Measurements from ENCODE around the gene FTO. TPM values are rescaled to one million over a fixed set of nuclear protein-coding genes. Genes with fewer than 3 reads are reported as not detected.
A peak's percentile ranks its signal among the peaks of the same experiment; 100 is the strongest.

The FTO gene
- polyA plus RNA-seq, 4 donors: 81.9 to 101 (median 98.3) TPM

DNA sequence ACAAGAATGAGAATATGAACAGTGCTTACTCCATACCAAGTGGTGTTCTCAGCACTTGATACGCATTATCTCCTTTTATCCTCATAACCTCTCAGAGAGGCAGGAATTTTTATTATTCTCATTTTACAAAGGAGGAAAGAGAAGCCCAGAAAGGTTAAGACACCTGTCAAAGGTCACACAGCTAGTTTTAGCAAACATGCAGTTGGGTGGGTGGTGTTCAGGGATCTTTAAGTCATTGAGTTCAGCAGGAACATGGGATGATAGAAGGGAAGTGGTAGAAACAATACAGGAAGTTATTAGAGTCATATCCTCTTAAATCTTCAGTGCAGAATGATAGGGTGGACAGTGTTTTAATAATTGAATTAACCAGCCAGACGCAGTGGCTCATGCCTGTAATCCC, 487.2 kb downstream of the FTO start:
- no peak for DNase-seq (ENCODE audit: low read depth in 4 of 4, low spot score in 3 of 4)

DNA sequence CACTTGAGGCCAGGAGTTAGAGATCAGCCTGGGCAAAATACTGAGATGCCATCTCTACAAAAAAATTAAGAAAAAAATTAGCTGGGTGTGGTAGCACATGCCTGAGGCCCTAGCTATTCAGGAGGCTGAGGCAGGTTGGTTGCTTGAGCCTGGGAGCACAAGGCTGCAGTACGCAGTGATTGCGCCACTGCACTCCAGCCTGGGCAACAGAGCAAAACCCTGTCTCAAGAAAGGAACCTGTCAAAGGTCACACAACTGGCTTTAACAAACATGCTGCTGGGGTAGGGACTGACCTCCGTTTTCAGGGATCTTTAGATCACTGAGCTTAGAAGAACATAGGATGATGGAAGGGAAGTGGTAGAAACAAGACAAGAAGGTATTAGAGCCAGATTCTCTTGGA, 487.6 kb downstream of the FTO start:
- no peak for DNase-seq (ENCODE audit: low read depth in 4 of 4, low spot score in 3 of 4)

DNA sequence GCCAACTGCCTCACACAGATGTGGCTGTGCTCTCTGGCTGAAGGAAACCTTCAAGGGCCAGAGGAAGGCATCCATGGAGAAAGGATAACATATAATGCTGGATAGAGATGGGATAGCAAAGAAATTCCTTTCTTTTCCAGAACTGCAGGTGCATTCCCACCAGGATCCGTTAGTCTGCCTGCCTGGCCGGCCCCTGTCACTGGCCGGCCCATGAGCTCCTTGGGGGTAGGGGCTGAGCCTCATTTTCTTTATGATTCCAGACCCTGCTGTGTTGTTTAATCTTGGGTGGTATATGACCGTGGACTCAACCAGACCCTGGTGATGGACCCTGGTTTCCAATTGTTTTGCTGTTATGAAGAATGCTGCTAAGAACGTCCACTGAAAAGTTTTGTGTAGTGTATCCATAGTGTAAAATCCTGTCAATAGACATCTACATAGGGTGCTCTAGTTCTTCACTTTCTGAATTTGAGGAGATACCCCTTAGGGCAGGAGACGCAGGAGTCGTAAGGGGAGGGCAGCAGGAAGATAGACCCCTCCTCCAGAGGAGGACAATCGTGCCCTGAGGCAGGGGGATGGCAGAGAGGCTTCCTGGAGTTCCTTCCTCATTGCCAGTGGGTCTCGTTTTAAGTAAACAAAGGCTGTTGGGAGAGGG, 489.2 kb downstream of the FTO start:
- no peak for DNase-seq (ENCODE audit: low read depth in 4 of 4, low spot score in 3 of 4)

DNA sequence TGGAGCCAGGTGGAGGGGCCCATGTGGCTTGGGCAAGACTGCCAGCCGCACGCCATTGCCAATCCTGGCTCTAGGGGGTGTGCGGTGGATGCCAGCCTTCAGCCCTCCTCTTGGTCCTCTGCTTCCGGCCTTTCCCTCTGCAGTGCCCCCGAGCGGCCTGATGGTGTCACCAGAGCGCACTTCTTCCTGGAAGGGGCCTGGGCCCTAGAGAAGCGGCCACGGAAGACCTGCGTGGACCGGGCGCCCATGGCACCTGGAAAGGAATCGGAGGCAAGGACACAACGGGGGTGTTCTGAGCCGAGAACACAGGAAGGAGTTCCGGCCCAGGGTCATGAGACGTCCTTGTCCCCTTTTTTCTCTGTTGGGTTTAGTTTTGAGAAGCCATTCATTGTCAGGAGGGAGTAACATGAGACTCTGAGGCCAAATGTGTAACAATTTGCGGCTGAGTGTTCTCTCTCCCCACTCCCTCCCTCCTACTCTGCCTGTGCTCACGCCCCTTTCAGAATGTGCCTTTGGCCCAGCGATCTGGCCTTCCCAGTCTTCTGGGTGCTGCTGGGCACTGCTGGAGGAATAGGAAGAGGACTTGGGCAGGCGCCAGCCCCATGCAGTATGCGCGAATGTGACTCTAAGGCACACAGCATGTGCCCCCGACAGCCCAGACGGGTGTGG, 489.8 kb downstream of the FTO start:
- DNase-seq (ENCODE audit: low read depth in 4 of 4, low spot score in 3 of 4): peak; percentile 53 to 73 (median 64)

DNA sequence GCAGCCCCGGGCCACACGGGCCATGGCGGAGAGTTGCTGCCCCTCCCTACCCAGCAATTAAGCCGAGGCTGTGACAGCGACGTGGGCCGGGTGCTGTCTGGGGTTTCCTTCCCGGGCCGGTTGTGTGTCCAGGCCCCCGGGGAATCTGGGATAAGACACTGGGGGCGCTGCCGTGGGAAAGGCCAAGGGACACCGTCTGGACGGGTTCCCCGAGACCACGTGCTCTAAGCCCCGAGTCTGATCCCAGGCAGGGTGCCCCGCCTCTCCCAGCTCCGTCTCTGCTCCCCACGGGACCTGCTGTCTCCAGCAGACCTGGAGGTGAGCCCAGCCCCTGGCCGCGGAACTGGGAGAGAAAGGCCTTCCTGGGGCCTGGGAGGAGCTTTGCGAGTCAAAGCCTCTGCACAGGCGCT, 490.4 kb downstream of the FTO start:
- DNase-seq (ENCODE audit: low read depth in 4 of 4, low spot score in 3 of 4): no peak

DNA sequence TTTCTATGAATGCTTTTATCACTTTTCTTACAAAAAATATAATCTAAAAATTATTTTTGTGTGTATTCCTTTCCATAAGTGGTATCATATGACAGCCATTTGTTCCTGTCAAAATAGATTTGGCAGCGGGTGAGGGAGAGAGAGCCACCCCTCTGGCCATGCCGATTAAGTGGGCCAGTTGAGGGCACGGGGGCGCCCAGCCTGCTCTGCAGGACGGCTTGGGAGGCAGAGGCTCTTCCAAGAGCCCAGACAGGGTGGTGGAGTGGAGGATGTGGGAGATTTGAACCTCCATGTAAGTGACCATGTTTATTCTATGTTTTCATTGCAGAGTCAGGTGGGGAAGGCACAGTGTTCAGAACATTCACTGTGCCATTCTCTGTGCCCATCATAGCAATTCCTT, 493.8 kb downstream of the FTO start:
- no peak for DNase-seq (ENCODE audit: low read depth in 4 of 4, low spot score in 3 of 4)

DNA sequence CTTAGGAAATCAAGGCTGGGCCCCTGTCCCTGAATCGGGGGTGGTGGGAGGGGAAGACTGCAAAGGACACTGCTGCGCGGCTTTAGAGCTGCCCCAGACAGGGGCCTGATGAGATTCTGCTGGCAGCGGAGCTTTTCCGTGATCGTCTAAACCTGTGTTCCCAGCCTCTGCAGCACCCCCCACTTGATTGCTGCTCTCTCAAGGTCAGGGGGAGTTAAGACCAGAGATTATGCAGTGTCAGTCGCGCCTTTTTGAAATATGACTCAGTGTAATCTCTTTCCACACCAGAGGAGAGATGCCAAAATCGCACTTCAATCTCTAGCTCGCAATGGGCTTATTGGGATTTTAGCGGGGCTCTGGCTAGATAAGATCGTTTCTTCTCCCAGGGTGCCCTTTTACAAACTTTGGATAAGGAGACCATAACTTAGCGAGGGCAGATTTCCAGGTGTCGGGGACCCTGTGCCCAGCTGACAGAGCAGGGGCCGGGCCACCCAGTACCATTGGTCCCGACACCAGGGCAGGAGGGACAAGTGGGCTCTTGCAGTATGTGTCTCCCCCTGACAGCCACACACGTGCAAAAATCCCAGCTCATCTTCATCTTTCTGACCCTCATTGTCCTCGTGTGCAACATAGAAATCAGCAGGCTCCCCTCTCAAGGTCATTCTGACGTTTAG, 495.7 kb downstream of the FTO start:
- no peak for DNase-seq (ENCODE audit: low read depth in 4 of 4, low spot score in 3 of 4)

DNA sequence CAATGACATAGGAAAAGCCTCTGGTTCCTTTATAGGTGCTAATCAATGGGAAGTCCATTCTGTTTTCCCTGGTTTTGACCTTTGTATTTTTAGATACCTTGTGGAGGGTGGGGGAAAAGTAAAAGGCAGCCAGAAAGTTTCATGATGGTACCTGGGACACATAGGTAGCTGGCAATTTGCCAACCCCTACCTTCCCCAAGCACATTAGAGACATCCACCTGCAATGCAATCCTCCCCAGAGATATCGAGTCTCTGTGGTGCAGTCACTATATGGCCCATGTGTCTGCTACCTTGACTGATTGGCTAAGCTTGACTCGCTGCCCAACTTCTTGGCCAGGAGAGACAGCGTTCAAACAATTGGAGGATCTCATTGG, 496.2 kb downstream of the FTO start:
- no peak for DNase-seq (ENCODE audit: low read depth in 4 of 4, low spot score in 3 of 4)

DNA sequence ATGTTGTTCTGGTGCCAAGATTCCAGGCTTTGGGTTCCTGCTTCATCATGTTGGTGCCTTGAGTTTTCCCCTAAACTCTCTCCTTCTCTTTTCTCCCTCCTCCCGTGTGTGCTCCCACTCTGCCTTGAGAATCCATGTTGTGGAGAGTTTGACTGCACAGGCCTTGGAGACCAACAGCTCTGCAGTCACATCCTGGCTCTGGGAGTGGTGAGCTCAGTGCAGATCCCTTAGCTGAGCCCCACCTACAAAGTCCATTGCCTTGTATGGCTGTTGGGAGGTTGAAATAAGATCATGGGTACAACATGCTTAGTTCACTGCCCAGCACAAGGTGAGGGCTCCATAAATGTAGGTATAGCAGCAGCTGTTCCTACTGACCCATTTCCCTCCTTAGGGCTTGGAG, 496.8 kb downstream of the FTO start:
- DNase-seq (ENCODE audit: low read depth in 4 of 4, low spot score in 3 of 4): no peak

DNA sequence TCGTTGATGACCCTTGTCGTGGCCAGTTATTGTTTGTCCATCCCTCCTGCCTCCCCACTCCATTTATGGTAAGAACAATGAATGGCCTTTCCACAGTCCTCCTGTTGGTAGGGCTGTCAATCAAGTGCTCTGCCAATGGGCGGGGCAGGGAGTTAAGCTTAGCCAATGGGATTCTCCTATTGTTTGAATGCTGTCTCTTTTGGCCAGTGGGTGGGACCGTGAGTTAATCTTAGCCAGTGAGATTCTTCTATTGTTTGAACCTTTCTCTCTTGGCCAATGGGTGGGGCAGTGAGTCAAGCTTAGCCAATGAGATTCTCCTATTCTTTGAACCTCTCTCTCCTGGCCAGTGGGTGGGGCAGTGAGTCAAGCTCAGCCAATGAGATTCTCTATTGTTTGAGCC, 497.2 kb downstream of the FTO start:
- DNase-seq (ENCODE audit: low read depth in 4 of 4, low spot score in 3 of 4): no peak

Other genes with a start within 250 kb of the FTO start
- gene AKTIP, start 200.9 kb upstream of the FTO start, polyA plus RNA-seq (ENCODE audit: insufficient read length in 4 of 4): 10 to 100 TPM; 40.1 to 58.4 (median 51.1) TPM
- 10 to 100 TPM; 14.5 to 20.2 (median 18.0) TPM for gene RPGRIP1L, start 297 bp upstream of the FTO start, polyA plus RNA-seq (ENCODE audit: insufficient read length in 4 of 4)

Data from right renal pelvis (tissue), 4 donors.